ENCODE results near the gene POLR2A. TPM values are rescaled to one million over a fixed set of nuclear protein-coding genes. Genes with fewer than 3 reads are reported as not detected.

POLR2A gene
- total RNA-seq, 1 experiment from 2014 or later = 89.6 TPM

- Mint-ChIP-seq H3K36me3 (ENCODE audit: insufficient read depth, unreplicated experiment) (peaks cover 4% of the 10 kb centered on the region), H3K27ac (ENCODE audit: low read depth, unreplicated experiment) (no peak within 1 kb of the TSS), H3K4me1 (ENCODE audit: insufficient read depth, unreplicated experiment) (peaks cover 23% of the 10 kb centered on the region), H3K9me3 (ENCODE audit: unreplicated experiment) (no peaks in the 10 kb centered on the region), H3K27me3 (ENCODE audit: insufficient read depth, unreplicated experiment) (no peaks in the 10 kb centered on the region), H3K4me3 (ENCODE audit: unreplicated experiment) (peak within 1 kb of the TSS; percentile 51)
- intact Hi-C loops (cut with micrococcal nuclease) = loop anchor here (5.0 to 10.0 kb wide), 2 partner anchors 245 to 392 kb away; partner anchors contain the start of genes TP53 and WRAP53
- TF ChIP-seq, protein P1, sequence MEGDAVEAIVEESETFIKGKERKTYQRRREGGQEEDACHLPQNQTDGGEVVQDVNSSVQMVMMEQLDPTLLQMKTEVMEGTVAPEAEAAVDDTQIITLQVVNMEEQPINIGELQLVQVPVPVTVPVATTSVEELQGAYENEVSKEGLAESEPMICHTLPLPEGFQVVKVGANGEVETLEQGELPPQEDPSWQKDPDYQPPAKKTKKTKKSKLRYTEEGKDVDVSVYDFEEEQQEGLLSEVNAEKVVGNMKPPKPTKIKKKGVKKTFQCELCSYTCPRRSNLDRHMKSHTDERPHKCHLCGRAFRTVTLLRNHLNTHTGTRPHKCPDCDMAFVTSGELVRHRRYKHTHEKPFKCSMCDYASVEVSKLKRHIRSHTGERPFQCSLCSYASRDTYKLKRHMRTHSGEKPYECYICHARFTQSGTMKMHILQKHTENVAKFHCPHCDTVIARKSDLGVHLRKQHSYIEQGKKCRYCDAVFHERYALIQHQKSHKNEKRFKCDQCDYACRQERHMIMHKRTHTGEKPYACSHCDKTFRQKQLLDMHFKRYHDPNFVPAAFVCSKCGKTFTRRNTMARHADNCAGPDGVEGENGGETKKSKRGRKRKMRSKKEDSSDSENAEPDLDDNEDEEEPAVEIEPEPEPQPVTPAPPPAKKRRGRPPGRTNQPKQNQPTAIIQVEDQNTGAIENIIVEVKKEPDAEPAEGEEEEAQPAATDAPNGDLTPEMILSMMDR (IDR thresholded peaks at IDR 0.05; ENCODE audit: unreplicated experiment) = no peak
- no peak for DNase-seq (ENCODE audit: unreplicated experiment)
- CTCF ChIA-PET = interaction anchor here (0.5 to 2.3 kb wide), 2 partner anchors 120 to 772 kb away, joined by 3 to 14 read pairs; partner anchors contain the start of gene TNFSF13
- POLR2A ChIA-PET = interaction anchor here (0.6 to 8.9 kb wide), 5 partner anchors 36 to 91 kb away, joined by 3 to 115 read pairs (median 7); partner anchors contain the start of genes POLR2A, TMEM256 and ZBTB4
- no TSS peak for BruUV-seq (replicated peaks)
Observed at GRCh38 chr17:7439462-7440112, 44.6 kb upstream of the POLR2A start, which contains the start of gene FGF11. Gene FGF11 (plus strand): TSS chr17:7439512. CDS start chr17:7439621, 109 bp downstream.

GRCh38 chr17:7440113-7440833 lies 43.9 kb upstream of the POLR2A start:
- H3K36me3 Mint-ChIP-seq (ENCODE audit: insufficient read depth, unreplicated experiment) = peaks cover 4% of the 10 kb centered on the region
- ChIA-PET POLR2A (interaction anchor here (0.7 to 8.9 kb wide), 8 partner anchors 11 to 120 kb away, joined by 3 to 115 read pairs (median 6); partner anchors contain the start of genes POLR2A, TMEM256 and ZBTB4), CTCF (interaction anchor here (2.3 kb wide), 1 partner anchor 120 kb away, joined by 14 read pairs; the partner anchor contains the start of gene TNFSF13)
- H3K27me3 Mint-ChIP-seq (ENCODE audit: insufficient read depth, unreplicated experiment) = no peaks in the 10 kb centered on the region
- TF ChIP-seq, protein P1 (IDR thresholded peaks at IDR 0.05; ENCODE audit: unreplicated experiment) = no peak
- H3K4me1 Mint-ChIP-seq (ENCODE audit: insufficient read depth, unreplicated experiment) = peaks cover 23% of the 10 kb centered on the region
- BruUV-seq (replicated peaks) = no TSS peak
- DNase-seq (ENCODE audit: unreplicated experiment) = no peak
- H3K9me3 Mint-ChIP-seq (ENCODE audit: unreplicated experiment) = no peaks in the 10 kb centered on the region
- H3K27ac Mint-ChIP-seq (ENCODE audit: low read depth, unreplicated experiment) = no peak overlapping the region
- H3K4me3 Mint-ChIP-seq (ENCODE audit: unreplicated experiment) = peak overlapping the region; percentile 38
- intact Hi-C loops (cut with micrococcal nuclease) = no loop called here

GRCh38 chr17:7440834-7441195 lies 43.4 kb upstream of the POLR2A start:
- CTCF ChIA-PET = interaction anchor here (0.9 to 2.3 kb wide), 3 partner anchors 52 to 210 kb away, joined by 3 to 14 read pairs (median 3); partner anchors contain the start of gene TNFSF13
- no peak overlapping the region for H3K27ac Mint-ChIP-seq (ENCODE audit: low read depth, unreplicated experiment)
- intact Hi-C loops (cut with micrococcal nuclease) = no loop called here
- peak overlapping the region; percentile 38 for H3K4me3 Mint-ChIP-seq (ENCODE audit: unreplicated experiment)
- DNase-seq (ENCODE audit: unreplicated experiment) = peak; percentile 58
- H3K36me3 Mint-ChIP-seq (ENCODE audit: insufficient read depth, unreplicated experiment) = peaks cover 4% of the 10 kb centered on the region
- POLR2A ChIA-PET = interaction anchor here (0.7 to 8.9 kb wide), 10 partner anchors 9 to 120 kb away, joined by 3 to 115 read pairs (median 4); partner anchors contain the start of genes POLR2A, TMEM256 and ZBTB4
- H3K9me3 Mint-ChIP-seq (ENCODE audit: unreplicated experiment) = no peaks in the 10 kb centered on the region
- BruUV-seq (replicated peaks) = no TSS peak
- peaks cover 23% of the 10 kb centered on the region for H3K4me1 Mint-ChIP-seq (ENCODE audit: insufficient read depth, unreplicated experiment)
- TF ChIP-seq, protein P1 (IDR thresholded peaks at IDR 0.05; ENCODE audit: unreplicated experiment) = peak; percentile 10
- no peaks in the 10 kb centered on the region for H3K27me3 Mint-ChIP-seq (ENCODE audit: insufficient read depth, unreplicated experiment)

- Mint-ChIP-seq H3K9me3 (ENCODE audit: unreplicated experiment) (no peaks in the 10 kb centered on the region), H3K4me1 (ENCODE audit: insufficient read depth, unreplicated experiment) (peaks cover 23% of the 10 kb centered on the region), H3K27ac (ENCODE audit: low read depth, unreplicated experiment) (no peak overlapping the region), H3K36me3 (ENCODE audit: insufficient read depth, unreplicated experiment) (peaks cover 4% of the 10 kb centered on the region), H3K27me3 (ENCODE audit: insufficient read depth, unreplicated experiment) (no peaks in the 10 kb centered on the region), H3K4me3 (ENCODE audit: unreplicated experiment) (no peak overlapping the region)
- no TSS peak for BruUV-seq (replicated peaks)
- TF ChIP-seq, protein P1 (IDR thresholded peaks at IDR 0.05; ENCODE audit: unreplicated experiment) = no peak
- intact Hi-C loops (cut with micrococcal nuclease) = no loop called here
- DNase-seq (ENCODE audit: unreplicated experiment) = no peak
- CTCF ChIA-PET = interaction anchor here (0.6 to 2.3 kb wide), 7 partner anchors 10 to 209 kb away, joined by 3 to 14 read pairs (median 3); partner anchors contain the start of genes SLC35G6, SOX15 and TNFSF13
- POLR2A ChIA-PET = interaction anchor here (0.6 to 8.9 kb wide), 11 partner anchors 8 to 426 kb away, joined by 3 to 115 read pairs (median 3); partner anchors contain the start of genes POLR2A, TMEM256 and ZBTB4
Observed at GRCh38 chr17:7441266-7441665, 42.9 kb upstream of the POLR2A start.

Data from MCF 10A (cell line).